ENCODE results near the gene ROR1.

The ROR1 gene

GRCh38 chr1:64155278-64155677 is 381.5 kb downstream of the ROR1 start:
- no peak overlapping the region for H3K4me3 ChIP-seq (ENCODE audit: low read depth, low read length)
- POLR2A ChIA-PET = no interaction called here
- no peak for DNase-seq (ENCODE audit: low read depth, low spot score)
- TF ChIP-seq CTCF (IDR thresholded peaks at IDR 0.05; ENCODE audit: insufficient read depth, low read length, missing control alignments) = no peak
- CTCF ChIA-PET = interaction anchor here (0.8 kb wide), 1 partner anchor 9 kb away, joined by 3 read pairs; no protein-coding TSS in a partner anchor

- ChIA-PET CTCF (interaction anchor here (0.7 to 4.8 kb wide), 5 partner anchors 10 to 487 kb away, joined by 3 to 48 read pairs (median 3); no protein-coding TSS in a partner anchor), POLR2A (no interaction called here)
- TF ChIP-seq CTCF (IDR thresholded peaks at IDR 0.05; ENCODE audit: insufficient read depth, low read length, missing control alignments) = no peak
- DNase-seq (ENCODE audit: low read depth, low spot score) = peak; percentile 52
- no peak overlapping the region for H3K4me3 ChIP-seq (ENCODE audit: low read depth, low read length)
Observed at GRCh38 chr1:64161357-64161941, 387.6 kb downstream of the ROR1 start.

DNA sequence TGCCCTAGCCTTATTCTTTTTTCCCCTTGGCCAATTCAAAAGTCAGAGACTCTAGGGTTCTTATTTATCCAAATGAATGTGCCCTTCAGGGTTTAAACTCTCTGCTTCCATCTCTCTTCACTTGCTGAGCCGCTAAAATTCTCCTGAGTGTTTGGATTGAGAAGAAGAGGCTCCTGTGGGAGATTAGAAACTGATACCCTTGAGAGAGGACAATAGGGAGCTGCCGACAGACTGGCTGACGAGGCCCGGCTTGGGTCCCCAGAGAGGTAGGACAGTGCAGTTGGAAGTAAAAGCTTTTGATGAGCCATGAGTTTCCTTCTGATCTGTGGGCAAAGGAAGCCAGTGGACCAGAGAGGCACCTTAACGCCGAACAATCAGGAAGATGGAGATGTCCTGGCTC is 388.3 kb downstream of the ROR1 start:
- ChIA-PET CTCF (interaction anchor here (1.4 to 4.8 kb wide), 4 partner anchors 24 to 488 kb away, joined by 6 to 48 read pairs (median 18); no protein-coding TSS in a partner anchor), POLR2A (no interaction called here)
- H3K4me3 ChIP-seq (ENCODE audit: low read depth, low read length) = no peak overlapping the region
- DNase-seq (ENCODE audit: low read depth, low spot score) = no peak
- TF ChIP-seq CTCF (IDR thresholded peaks at IDR 0.05; ENCODE audit: insufficient read depth, low read length, missing control alignments) = no peak

- DNase-seq (ENCODE audit: low read depth, low spot score) = no peak
- ChIA-PET CTCF (interaction anchor here (1.1 to 4.8 kb wide), 13 partner anchors 10 to 549 kb away, joined by 3 to 48 read pairs (median 10); no protein-coding TSS in a partner anchor), POLR2A (no interaction called here)
- no peak overlapping the region for H3K4me3 ChIP-seq (ENCODE audit: low read depth, low read length)
- TF ChIP-seq CTCF (IDR thresholded peaks at IDR 0.05; ENCODE audit: insufficient read depth, low read length, missing control alignments) = no peak
Observed at GRCh38 chr1:64162804-64163203, 389.0 kb downstream of the ROR1 start.

DNA sequence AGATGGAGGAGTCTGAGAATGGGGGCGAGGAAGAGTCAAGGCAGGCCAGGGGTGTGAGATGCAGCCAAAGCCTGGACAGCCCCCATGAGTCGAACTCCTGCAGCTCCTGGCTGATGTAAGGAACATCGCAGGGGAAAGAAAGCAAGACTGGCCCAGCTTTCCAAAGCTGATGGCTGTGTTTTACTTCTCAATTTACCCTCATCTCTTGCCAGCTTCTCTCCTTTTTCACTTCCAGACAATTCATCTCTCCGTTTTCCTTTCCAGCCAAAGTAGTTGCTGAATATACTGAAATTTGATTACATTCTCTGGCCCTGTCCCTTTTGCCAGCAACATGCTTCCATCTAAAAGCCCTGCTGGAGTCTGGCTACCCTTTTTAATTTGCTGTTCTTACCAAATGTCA is 389.6 kb downstream of the ROR1 start:
- ChIA-PET CTCF (interaction anchor here (0.8 to 4.8 kb wide), 33 partner anchors 8 to 550 kb away, joined by 3 to 48 read pairs (median 4); no protein-coding TSS in a partner anchor), POLR2A (no interaction called here)
- H3K4me3 ChIP-seq (ENCODE audit: low read depth, low read length) = no peak overlapping the region
- TF ChIP-seq CTCF (IDR thresholded peaks at IDR 0.05; ENCODE audit: insufficient read depth, low read length, missing control alignments) = no peak
- no peak for DNase-seq (ENCODE audit: low read depth, low spot score)

- DNase-seq (ENCODE audit: low read depth, low spot score) = no peak
- ChIA-PET POLR2A (no interaction called here), CTCF (interaction anchor here (0.8 to 4.8 kb wide), 33 partner anchors 9 to 541 kb away, joined by 3 to 48 read pairs (median 4); no protein-coding TSS in a partner anchor)
- H3K4me3 ChIP-seq (ENCODE audit: low read depth, low read length) = no peak overlapping the region
- TF ChIP-seq CTCF (IDR thresholded peaks at IDR 0.05; ENCODE audit: insufficient read depth, low read length, missing control alignments) = peak; percentile 58
Observed at GRCh38 chr1:64163970-64164369, 390.2 kb downstream of the ROR1 start.

Data from AG04449 (cell line).